H9 (cell line): ENCODE results near the gene URAD. TPM values are rescaled to one million over a fixed set of nuclear protein-coding genes. Genes with fewer than 3 reads are reported as not detected.

Source experiments
- DNase-seq: peaks from one replicate; pipeline ENCODE4 v3.0.0-alpha.2; 2017
- H2AFZ ChIP-seq: one replicate; pipeline ENCODE4 v1.6.1; 2013; ENCODE audit warnings: mild to moderate bottlenecking, low read length, control low read depth, moderate library complexity
- H2AK5ac ChIP-seq: 2 replicates; pipeline ENCODE4 v1.6.1; 2013; ENCODE audit warnings: low read length, control low read depth, mixed read lengths; ENCODE audit not compliant: insufficient read length
- H2BK120ac ChIP-seq: one replicate; pipeline ENCODE4 v1.6.1; 2013; ENCODE audit warnings: low read depth, mild to moderate bottlenecking, low read length, control low read depth, inconsistent platforms; ENCODE audit not compliant: poor library complexity, severe bottlenecking
- H2BK12ac ChIP-seq: 2 replicates; pipeline ENCODE4 v1.6.1; 2013; ENCODE audit warnings: low read length, control low read depth, mixed read lengths, low read depth; ENCODE audit not compliant: insufficient read length
- H2BK15ac ChIP-seq: 2 replicates; pipeline ENCODE4 v1.6.1; 2013; ENCODE audit warnings: low read depth, low read length, control low read depth
- H2BK20ac ChIP-seq: one replicate; pipeline ENCODE4 v1.6.1; 2013; ENCODE audit warnings: low read depth, mild to moderate bottlenecking, low read length, control low read depth, inconsistent platforms; ENCODE audit not compliant: poor library complexity, severe bottlenecking
- H2BK5ac ChIP-seq: 2 replicates; pipeline ENCODE4 v1.6.1; 2013; ENCODE audit warnings: low read length, control low read depth, mixed read lengths; ENCODE audit not compliant: insufficient read length
- H3K14ac ChIP-seq: 2 replicates; pipeline ENCODE4 v1.6.1; 2013; ENCODE audit warnings: low read length, control low read depth; ENCODE audit not compliant: insufficient read depth
- H3K18ac ChIP-seq: 2 replicates; pipeline ENCODE4 v1.6.1; 2013; ENCODE audit warnings: low read depth, mild to moderate bottlenecking, mixed read lengths, low read length, control low read depth; ENCODE audit not compliant: insufficient read length
- H3K23ac ChIP-seq: 2 replicates; pipeline ENCODE4 v1.6.1; 2013; ENCODE audit warnings: low read length, control low read depth, mixed read lengths, low read depth; ENCODE audit not compliant: insufficient read length
- H3K23me2 ChIP-seq: 2 replicates; pipeline ENCODE4 v1.6.1; 2013; ENCODE audit warnings: low read depth, mild to moderate bottlenecking, mixed read lengths, low read length, control low read depth; ENCODE audit not compliant: insufficient read length, poor library complexity, severe bottlenecking
- H3K27ac ChIP-seq: 2 replicates; pipeline ENCODE4 v1.5.1; 2013; ENCODE audit warnings: low read length, control low read depth, mixed read lengths, low read depth; ENCODE audit not compliant: insufficient read length
- H3K27me3 ChIP-seq: 2 replicates; pipeline ENCODE4 v1.6.1; 2013; ENCODE audit warnings: low read length, control low read depth, inconsistent platforms; ENCODE audit not compliant: insufficient read depth
- H3K4ac ChIP-seq: 2 replicates; pipeline ENCODE4 v1.6.1; 2013; ENCODE audit warnings: low read depth, mild to moderate bottlenecking, control low read depth, inconsistent platforms, low read length, moderate library complexity
- H3K4me1 ChIP-seq: 2 replicates; pipeline ENCODE4 v1.6.1; 2013; ENCODE audit warnings: low read length, control low read depth, inconsistent platforms; ENCODE audit not compliant: insufficient read depth
- H3K4me2 ChIP-seq: 2 replicates; pipeline ENCODE4 v1.6.1; 2013; ENCODE audit warnings: low read length, control low read depth, mixed read lengths; ENCODE audit not compliant: insufficient read length, insufficient read depth
- H3K56ac ChIP-seq: 2 replicates; pipeline ENCODE4 v1.6.1; 2013; ENCODE audit warnings: low read depth, mild to moderate bottlenecking, mixed read lengths, low read length, control low read depth; ENCODE audit not compliant: insufficient read length
- H3K79me1 ChIP-seq: 2 replicates; pipeline ENCODE4 v1.6.1; 2013; ENCODE audit warnings: low read depth, mild to moderate bottlenecking, moderate library complexity, low read length, control low read depth, inconsistent platforms; ENCODE audit not compliant: insufficient read depth, poor library complexity, severe bottlenecking
- H3K79me2 ChIP-seq: 2 replicates; pipeline ENCODE4 v1.6.1; 2013; ENCODE audit warnings: low read length, control low read depth, inconsistent platforms; ENCODE audit not compliant: insufficient read depth
- H3K9ac ChIP-seq: 2 replicates; pipeline ENCODE4 v1.6.1; 2013; ENCODE audit warnings: low read length, control low read depth, mixed read lengths; ENCODE audit not compliant: insufficient read length; ENCODE audit errors: extremely low read depth
- H3K9me3 ChIP-seq: one replicate; pipeline ENCODE4 v1.6.1; 2013; ENCODE audit warnings: low read depth, low read length, inconsistent platforms; ENCODE audit not compliant: control insufficient read depth
- H3T11ph ChIP-seq: one replicate; pipeline ENCODE4 v1.6.1; 2013; ENCODE audit warnings: mild to moderate bottlenecking, low read length, control low read depth, inconsistent platforms
- H4K20me1 ChIP-seq: one replicate; pipeline ENCODE4 v1.6.1; 2013; ENCODE audit not compliant: control insufficient read depth, insufficient read length, insufficient read depth
- H4K5ac ChIP-seq: 2 replicates; pipeline ENCODE4 v1.6.1; 2013; ENCODE audit warnings: low read depth, mild to moderate bottlenecking, mixed read lengths, low read length, control low read depth; ENCODE audit not compliant: insufficient read length
- H4K8ac ChIP-seq: replicated peaks from 2 replicates; pipeline ENCODE4 v1.6.1; 2013; ENCODE audit warnings: low read length, control low read depth, mixed read lengths, low read depth; ENCODE audit not compliant: insufficient read length
- H4K91ac ChIP-seq: 2 replicates; pipeline ENCODE4 v1.6.1; 2013; ENCODE audit warnings: low read depth, mild to moderate bottlenecking, moderate library complexity, mixed read lengths, low read length, control low read depth; ENCODE audit not compliant: insufficient read length
- H3K27ac Mint-ChIP-seq, 3 experiments: 2 replicates in 2 of 3; 3 replicates in 1 of 3; pipeline ENCODE4 v1.8.0; 2020 to 2021; ENCODE audit warnings: mixed read lengths in 3 of 3, mild to moderate bottlenecking in 1 of 3, moderate library complexity in 1 of 3
- H3K27me3 Mint-ChIP-seq: 2 replicates; pipeline ENCODE4 v1.8.0; 2021; ENCODE audit warnings: low read depth, mild to moderate bottlenecking, moderate library complexity, mixed read lengths
- H3K36me3 Mint-ChIP-seq, 3 experiments: 2 replicates in 2 of 3; 3 replicates in 1 of 3; pipeline ENCODE4 v1.8.0; 2020 to 2021; ENCODE audit warnings: low read depth in 3 of 3, mixed read lengths in 3 of 3; ENCODE audit not compliant: insufficient read depth in 1 of 3
- H3K4me1 Mint-ChIP-seq, 2 experiments: 2 replicates each; pipeline ENCODE4 v1.8.0; 2020; ENCODE audit warnings: mixed read lengths in 2 of 2
- H3K4me3 Mint-ChIP-seq, 2 experiments: 2 replicates in 1 of 2; 3 replicates in 1 of 2; pipeline ENCODE4 v1.8.0; 2020 to 2021; ENCODE audit warnings: mild to moderate bottlenecking in 2 of 2, mixed read lengths in 2 of 2, moderate library complexity in 1 of 2
- H3K9me3 Mint-ChIP-seq, 2 experiments: 2 replicates in 1 of 2; 3 replicates in 1 of 2; pipeline ENCODE4 v1.8.0; 2020; ENCODE audit warnings: mild to moderate bottlenecking in 2 of 2, mixed read lengths in 2 of 2, moderate library complexity in 1 of 2
- WGBS: extraction: QIAGEN DNeasy Blood & Tissue Kit; methylation state at CpG from one replicate; pipeline ENCODE4 v1.1.7; 2013; ENCODE audit warnings: missing lambda C conversion rate, low lambda C conversion rate, mixed read lengths; ENCODE audit not compliant: insufficient read length; ENCODE audit errors: extremely low coverage; 5-methylcytosine and 5-hydroxymethylcytosine counted together
- total RNA-seq: library from RNA; stranded (reverse); gene quantifications from 2 replicates; pipeline ENCODE4 v1.2.1, GENCODE V29; 2021
- TF ChIP-seq, protein P1 (sequence below): fragments of 200-600 bp; sonication (generic); conservative IDR thresholded peaks from 3 replicates; pipeline ENCODE4 v1.8.0; 2021; ENCODE audit warnings: antibody characterized with exemption, mild to moderate bottlenecking

The URAD gene
- total RNA-seq, 1 experiment from 2014 or later = not detected

DNA sequence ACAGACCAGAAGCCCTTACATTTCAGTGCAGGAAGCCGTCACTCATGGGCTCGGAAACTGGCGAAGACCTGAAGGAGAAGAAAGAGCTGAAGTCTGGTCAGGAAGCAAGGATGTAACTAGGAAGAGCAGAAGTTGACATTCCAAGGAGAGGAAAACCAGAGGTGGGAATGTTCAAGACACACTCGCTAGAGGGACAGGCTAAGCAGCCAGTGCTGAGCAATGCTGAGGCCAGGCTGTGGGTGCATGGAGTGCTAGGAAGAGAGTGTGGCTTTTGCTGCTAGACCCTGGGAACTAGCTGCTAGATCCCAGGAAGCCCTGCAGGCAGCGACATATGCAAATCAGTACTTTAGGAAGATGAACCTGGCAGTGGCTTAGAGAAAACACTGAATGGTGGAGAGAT is 12.1 kb upstream of the URAD start:
- peak; percentile 65 for DNase-seq
- Mint-ChIP-seq H3K27ac (no peak overlapping the region; a peak in 1 of 7 replicates), H3K36me3 (no peaks in the 10 kb centered on the region), H3K9me3 (no peaks in the 10 kb centered on the region; a peak in 1 of 5 replicates), H3K27me3 (peaks cover 25% of the 10 kb centered on the region), H3K4me3 (no peak overlapping the region), H3K4me1 (peaks cover 6 to 11% of the 10 kb centered on the region in 2 experiments)
- H2BK5ac ChIP-seq = no peak overlapping the region
- no peak overlapping the region for H3K23ac ChIP-seq
- H2BK15ac ChIP-seq = no peak overlapping the region
- H4K20me1 ChIP-seq = no peaks in the 10 kb centered on the region
- H3K27ac ChIP-seq = no peak overlapping the region
- H3K14ac ChIP-seq = no peak overlapping the region
- H2BK120ac ChIP-seq = no peak overlapping the region
- no peak overlapping the region for H2AFZ ChIP-seq
- H2BK12ac ChIP-seq = no peak overlapping the region
- no peak overlapping the region for H2AK5ac ChIP-seq
- no peak overlapping the region for H2BK20ac ChIP-seq
- no peak overlapping the region for H4K91ac ChIP-seq
- no peak overlapping the region for H4K8ac ChIP-seq
- H3K56ac ChIP-seq = no peak overlapping the region
- no peaks in the 10 kb centered on the region for H3K79me1 ChIP-seq
- TF ChIP-seq, protein P1, sequence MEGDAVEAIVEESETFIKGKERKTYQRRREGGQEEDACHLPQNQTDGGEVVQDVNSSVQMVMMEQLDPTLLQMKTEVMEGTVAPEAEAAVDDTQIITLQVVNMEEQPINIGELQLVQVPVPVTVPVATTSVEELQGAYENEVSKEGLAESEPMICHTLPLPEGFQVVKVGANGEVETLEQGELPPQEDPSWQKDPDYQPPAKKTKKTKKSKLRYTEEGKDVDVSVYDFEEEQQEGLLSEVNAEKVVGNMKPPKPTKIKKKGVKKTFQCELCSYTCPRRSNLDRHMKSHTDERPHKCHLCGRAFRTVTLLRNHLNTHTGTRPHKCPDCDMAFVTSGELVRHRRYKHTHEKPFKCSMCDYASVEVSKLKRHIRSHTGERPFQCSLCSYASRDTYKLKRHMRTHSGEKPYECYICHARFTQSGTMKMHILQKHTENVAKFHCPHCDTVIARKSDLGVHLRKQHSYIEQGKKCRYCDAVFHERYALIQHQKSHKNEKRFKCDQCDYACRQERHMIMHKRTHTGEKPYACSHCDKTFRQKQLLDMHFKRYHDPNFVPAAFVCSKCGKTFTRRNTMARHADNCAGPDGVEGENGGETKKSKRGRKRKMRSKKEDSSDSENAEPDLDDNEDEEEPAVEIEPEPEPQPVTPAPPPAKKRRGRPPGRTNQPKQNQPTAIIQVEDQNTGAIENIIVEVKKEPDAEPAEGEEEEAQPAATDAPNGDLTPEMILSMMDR = peak; percentile 12; the same call in 2 of the 3 replicates
- H3K27me3 ChIP-seq = no peaks in the 10 kb centered on the region
- H3K18ac ChIP-seq = no peak overlapping the region
- no peak overlapping the region for H3T11ph ChIP-seq
- no peak overlapping the region for H3K4ac ChIP-seq
- no peak overlapping the region for H4K5ac ChIP-seq
- H3K23me2 ChIP-seq = no peaks in the 10 kb centered on the region
- H3K9me3 ChIP-seq = no peaks in the 10 kb centered on the region
- H3K4me1 ChIP-seq = no peaks in the 10 kb centered on the region
- H3K9ac ChIP-seq = no peak overlapping the region
- WGBS = no CpG with 5 or more reads among the region's 5 CpGs
- H3K4me2 ChIP-seq = no peak overlapping the region
- no peaks in the 10 kb centered on the region for H3K79me2 ChIP-seq
